Measurements from ENCODE around the gene UBQLN1. TPM values are rescaled to one million over a fixed set of nuclear protein-coding genes. Genes with fewer than 3 reads are reported as not detected.

The UBQLN1 gene
- total RNA-seq, 2 donors from 2014 or later: 114 to 119 TPM

DNA sequence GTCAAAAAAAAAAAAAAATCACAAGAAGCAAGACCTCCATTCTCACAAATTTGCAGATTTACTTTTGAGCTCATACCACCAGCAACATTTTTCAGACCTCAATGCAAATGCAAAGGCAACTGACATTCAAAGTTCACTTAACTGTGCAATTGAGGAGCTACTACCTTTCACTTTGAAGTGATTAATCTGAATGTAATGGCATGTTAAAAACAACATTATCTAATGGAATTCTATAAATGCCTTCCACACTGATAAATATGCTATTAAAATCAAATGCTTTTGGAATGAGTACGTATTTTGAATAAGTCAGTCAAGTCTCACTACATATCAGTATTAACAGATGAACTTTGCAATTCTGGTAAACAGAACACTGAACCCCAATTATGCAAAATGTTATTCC lies 32.3 kb downstream of the UBQLN1 start:
- Histone ChIP-seq H3K36me3 (ENCODE audit: control insufficient read depth, insufficient read depth, low read length) (peaks cover 95% of the 10 kb centered on the region), H3K4me3 (ENCODE audit: low read length) (no peak overlapping the region), H3K27me3 (ENCODE audit: control insufficient read depth, insufficient read depth, low read length, poor library complexity, severe bottlenecking) (no peaks in the 10 kb centered on the region), H3K4me1 (ENCODE audit: control insufficient read depth, insufficient read depth, low read length) (no peaks in the 10 kb centered on the region), H3K27ac (ENCODE audit: low read depth, low read length) (no peak overlapping the region), H3K9ac (ENCODE audit: extremely low read depth, low read length, poor library complexity, severe bottlenecking) (no peak overlapping the region), H3K9me3 (ENCODE audit: control insufficient read depth, low read length) (peaks cover 6% of the 10 kb centered on the region)
- no peak for TF ChIP-seq CTCF (conservative IDR thresholded peaks at IDR 0.05)
- Mint-ChIP-seq H3K27ac (peak overlapping the region; percentile 59), H3K27me3 (ENCODE audit: insufficient read depth) (no peaks in the 10 kb centered on the region), H3K4me3 (no peak overlapping the region), H3K9me3 (no peaks in the 10 kb centered on the region), H3K36me3 (ENCODE audit: low read depth) (peaks cover 82% of the 10 kb centered on the region), H3K4me1 (peaks cover 3% of the 10 kb centered on the region)
- 100% methylated on average over 1 of the region's 1 CpG; no CpG with 5 or more reads in 1 of the 2 experiments for WGBS, 2 experiments (ENCODE audit: insufficient coverage in 1 of 2, insufficient read length in 1 of 2)
- no peak for DNase-seq

- peaks cover 74% of the 10 kb centered on the region for H3K36me3 Mint-ChIP-seq (ENCODE audit: low read depth)
- peaks cover 98% of the 10 kb centered on the region for H3K36me3 ChIP-seq (ENCODE audit: control insufficient read depth, insufficient read depth, low read length)
- WGBS, 2 experiments (ENCODE audit: insufficient coverage in 1 of 2, insufficient read length in 1 of 2): 76 to 86% methylated on average over 1 of the region's 1 CpG
- H3K4me3 Mint-ChIP-seq: no peak overlapping the region
- H3K27ac Mint-ChIP-seq: no peak overlapping the region
- no peak overlapping the region for H3K27ac ChIP-seq (ENCODE audit: low read depth, low read length)
- no peak overlapping the region for H3K9ac ChIP-seq (ENCODE audit: extremely low read depth, low read length, poor library complexity, severe bottlenecking)
- peaks cover 2% of the 10 kb centered on the region for H3K4me1 Mint-ChIP-seq
- no peak overlapping the region for H3K4me3 ChIP-seq (ENCODE audit: low read length)
- no peaks in the 10 kb centered on the region for H3K9me3 Mint-ChIP-seq
- TF ChIP-seq CTCF (conservative IDR thresholded peaks at IDR 0.05): no peak
- no peaks in the 10 kb centered on the region for H3K27me3 Mint-ChIP-seq (ENCODE audit: insufficient read depth)
- H3K4me1 ChIP-seq (ENCODE audit: control insufficient read depth, insufficient read depth, low read length): peaks cover 3% of the 10 kb centered on the region
- DNase-seq: no peak
- no peaks in the 10 kb centered on the region for H3K27me3 ChIP-seq (ENCODE audit: control insufficient read depth, insufficient read depth, low read length, poor library complexity, severe bottlenecking)
- H3K9me3 ChIP-seq (ENCODE audit: control insufficient read depth, low read length): no peaks in the 10 kb centered on the region
Observed at GRCh38 chr9:83671451-83671850, 36.3 kb downstream of the UBQLN1 start.

- no peak for TF ChIP-seq CTCF (conservative IDR thresholded peaks at IDR 0.05)
- H3K27ac Mint-ChIP-seq: no peak overlapping the region
- peaks cover 2% of the 10 kb centered on the region for H3K4me1 Mint-ChIP-seq
- Histone ChIP-seq H3K4me3 (ENCODE audit: low read length) (no peak overlapping the region), H3K27me3 (ENCODE audit: control insufficient read depth, insufficient read depth, low read length, poor library complexity, severe bottlenecking) (no peaks in the 10 kb centered on the region), H3K9ac (ENCODE audit: extremely low read depth, low read length, poor library complexity, severe bottlenecking) (no peak overlapping the region), H3K36me3 (ENCODE audit: control insufficient read depth, insufficient read depth, low read length) (peaks cover 98% of the 10 kb centered on the region), H3K9me3 (ENCODE audit: control insufficient read depth, low read length) (no peaks in the 10 kb centered on the region), H3K4me1 (ENCODE audit: control insufficient read depth, insufficient read depth, low read length) (peaks cover 3% of the 10 kb centered on the region), H3K27ac (ENCODE audit: low read depth, low read length) (no peak overlapping the region)
- H3K4me3 Mint-ChIP-seq: no peak overlapping the region
- no peak for DNase-seq
- H3K27me3 Mint-ChIP-seq (ENCODE audit: insufficient read depth): no peaks in the 10 kb centered on the region
- no peaks in the 10 kb centered on the region for H3K9me3 Mint-ChIP-seq
- 83 to 94% methylated on average over 3 to 5 of the region's 5 CpGs for WGBS, 2 experiments (ENCODE audit: insufficient coverage in 1 of 2, insufficient read length in 1 of 2)
- H3K36me3 Mint-ChIP-seq (ENCODE audit: low read depth): peaks cover 79% of the 10 kb centered on the region
Observed at GRCh38 chr9:83670381-83670780, 37.4 kb downstream of the UBQLN1 start.

Measured in endodermal cell (in vitro differentiated cells).